Kidney epithelial cell (primary cell): ENCODE results near the gene CFAP58. TPM values are rescaled to one million over a fixed set of nuclear protein-coding genes. Genes with fewer than 3 reads are reported as not detected.

Experiments
- DNase-seq: peaks from one replicate; pipeline ENCODE4 v3.0.0-alpha.2; 2010; ENCODE audit warnings: low read depth
- H3K27me3 ChIP-seq: 2 replicates; pipeline ENCODE4 v1.6.0; 2011; ENCODE audit warnings: low read length; ENCODE audit not compliant: control insufficient read depth, insufficient read depth
- H3K36me3 ChIP-seq: 2 replicates; pipeline ENCODE4 v1.5.1; 2011; ENCODE audit warnings: low read length; ENCODE audit not compliant: control insufficient read depth, insufficient read depth
- H3K4me3 ChIP-seq: 2 replicates; pipeline ENCODE4 v1.5.1; 2011; ENCODE audit warnings: low read depth, mild to moderate bottlenecking, control low read depth, low read length
- CTCF ChIP-seq: IDR thresholded peaks from 2 replicates; pipeline ENCODE4 v1.5.1; 2011; ENCODE audit warnings: mild to moderate bottlenecking, moderate library complexity, low read length, control low read depth, inconsistent platforms; ENCODE audit not compliant: insufficient read depth, poor library complexity, severe bottlenecking
- total RNA-seq: library from RNA; depleted of rRNA; stranded (reverse); fragments of >200 nt; gene quantifications from 2 replicates; pipeline ENCODE4 v1.2.3, GENCODE V29; 2015

Gene CFAP58
- total RNA-seq, 1 donor from 2014 or later: 0.75 TPM

GRCh38 chr10:104344219-104344618 is 9.4 kb upstream of the CFAP58 start:
- no peak for TF ChIP-seq CTCF
- Histone ChIP-seq H3K36me3 (no peaks in the 10 kb centered on the region), H3K27me3 (no peaks in the 10 kb centered on the region), H3K4me3 (no peak overlapping the region)
- DNase-seq: no peak

DNA sequence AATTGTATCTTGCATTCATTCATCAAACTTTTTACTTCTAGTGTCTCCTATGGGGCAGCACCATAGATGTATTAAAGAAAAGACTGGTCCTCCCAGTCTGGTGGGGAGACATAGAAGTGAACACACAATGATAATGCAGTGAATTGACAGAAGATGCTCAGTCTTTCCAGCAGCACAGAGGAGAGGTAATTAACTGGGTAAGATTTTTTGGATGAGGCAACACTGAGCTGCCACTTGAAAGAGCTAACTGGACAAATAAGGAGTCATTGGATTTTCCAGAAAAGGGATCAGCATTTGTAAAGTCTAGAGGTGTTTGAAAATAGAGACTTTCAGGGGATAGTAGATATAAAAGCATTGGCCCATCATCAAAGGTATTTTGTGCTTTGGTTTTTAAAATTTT is 8.1 kb upstream of the CFAP58 start:
- Histone ChIP-seq H3K27me3 (no peaks in the 10 kb centered on the region), H3K4me3 (no peak overlapping the region), H3K36me3 (no peaks in the 10 kb centered on the region)
- no peak for DNase-seq
- TF ChIP-seq CTCF: no peak

DNA sequence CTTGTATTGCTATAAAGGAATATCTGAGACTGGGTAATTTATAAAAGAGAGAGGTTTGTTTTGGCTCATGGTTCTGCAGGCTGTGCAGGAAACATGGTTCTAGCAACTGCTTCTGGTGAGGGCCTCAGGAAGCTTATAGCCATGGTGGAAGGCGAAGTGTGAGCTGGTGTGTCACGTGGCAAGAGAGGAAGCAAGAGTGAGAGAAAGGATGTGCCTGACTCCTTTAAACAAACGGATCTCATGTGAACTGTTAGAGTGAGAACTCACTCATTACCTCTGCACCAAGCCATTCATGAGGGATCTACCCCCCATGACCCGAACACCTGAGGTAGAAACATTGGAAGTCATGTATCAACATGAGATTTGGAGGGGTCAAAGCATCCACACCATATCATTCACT is 7.7 kb upstream of the CFAP58 start:
- TF ChIP-seq CTCF: no peak
- no peak overlapping the region for H3K4me3 ChIP-seq

DNA sequence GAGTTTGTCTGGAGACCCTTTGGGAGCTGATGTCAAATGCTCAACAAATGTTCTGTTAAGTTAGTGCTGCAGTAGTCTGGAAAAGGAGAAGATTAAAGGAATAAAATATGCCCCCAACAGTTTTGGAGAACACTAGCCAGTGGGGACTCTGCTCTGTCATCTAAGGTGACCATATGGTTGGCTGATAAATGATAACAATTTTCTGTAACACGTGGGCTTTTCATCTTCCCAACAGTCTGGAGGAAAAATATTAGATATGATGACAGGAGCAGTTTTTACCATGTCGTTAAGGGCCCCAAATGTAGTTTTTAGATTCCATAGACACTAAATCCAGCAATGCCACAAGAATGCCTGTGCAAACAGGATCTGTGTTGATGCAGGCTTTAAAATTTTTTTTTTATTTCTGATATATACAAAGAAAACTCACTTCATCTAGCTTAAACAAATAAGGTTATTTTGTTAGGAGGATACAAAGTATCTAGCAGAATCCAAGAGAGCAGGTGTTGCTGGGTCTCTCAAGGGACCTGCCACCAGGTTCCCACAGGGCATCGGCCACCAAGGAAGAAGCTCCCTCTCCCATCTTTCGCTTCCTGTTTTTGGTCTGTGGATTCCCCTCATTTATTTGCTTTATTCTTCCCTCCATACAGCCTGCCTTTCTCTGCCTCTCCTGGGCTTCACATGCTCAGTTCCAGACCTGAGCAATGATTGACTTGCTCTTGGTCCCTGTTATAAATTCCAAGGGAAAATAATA is 6.2 kb upstream of the CFAP58 start:
- Histone ChIP-seq H3K4me3 (no peak overlapping the region), H3K36me3 (no peaks in the 10 kb centered on the region), H3K27me3 (no peaks in the 10 kb centered on the region)
- TF ChIP-seq CTCF: no peak
- no peak for DNase-seq

More for the DNA sequence above, 7.7 kb upstream of the CFAP58 start:
- DNase-seq: no peak
- Histone ChIP-seq H3K27me3 (no peaks in the 10 kb centered on the region), H3K36me3 (no peaks in the 10 kb centered on the region)

- H3K27me3 ChIP-seq: no peaks in the 10 kb centered on the region
- DNase-seq: no peak
- no peak for TF ChIP-seq CTCF
- H3K36me3 ChIP-seq: no peaks in the 10 kb centered on the region
- H3K4me3 ChIP-seq: no peak overlapping the region
Observed at GRCh38 chr10:104348601-104349000, 5.0 kb upstream of the CFAP58 start.

DNA sequence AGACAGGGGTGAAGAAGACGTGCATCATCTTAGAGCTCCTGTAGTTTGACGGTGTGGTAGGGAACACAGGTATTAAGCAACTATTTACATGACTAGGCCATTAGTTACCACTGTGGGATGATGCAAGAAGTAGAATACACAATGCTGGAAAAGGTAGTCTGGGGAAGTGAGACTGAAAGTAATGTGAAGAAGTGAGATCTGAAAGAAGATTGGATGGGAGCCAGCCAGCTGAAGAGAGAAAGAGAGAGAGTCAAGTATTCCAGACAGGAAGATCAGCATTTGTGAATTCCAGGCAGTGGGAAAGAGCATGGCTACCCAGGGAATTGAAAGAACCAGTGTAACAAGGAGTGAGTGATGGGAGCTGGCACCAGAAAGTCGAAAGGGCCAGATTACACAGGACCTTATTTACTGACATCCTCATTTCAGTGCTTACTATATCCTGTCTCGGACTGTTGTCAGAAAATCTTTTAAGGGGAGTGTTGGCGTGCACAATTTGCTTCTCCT is 4.0 kb upstream of the CFAP58 start:
- H3K36me3 ChIP-seq: no peaks in the 10 kb centered on the region
- no peaks in the 10 kb centered on the region for H3K27me3 ChIP-seq
- no peak for DNase-seq
- H3K4me3 ChIP-seq: no peak overlapping the region
- no peak for TF ChIP-seq CTCF
